H1 (cell line): ENCODE results near the gene RHEB. TPM values are rescaled to one million over a fixed set of nuclear protein-coding genes. Genes with fewer than 3 reads are reported as not detected.

Experiments
- CTCF ChIA-PET: fragments of 300-600 bp; sonication (Branson Sonifier 250); formaldehyde crosslinking; loops from one replicate; lab custom pipeline; 2021; ENCODE audit not compliant: partially characterized antibody; lab: Charles Lee
- POLR2A ChIA-PET: fragments of 300-600 bp; sonication (Branson Sonifier 250); formaldehyde crosslinking; loops from one replicate; lab custom pipeline; 2021; ENCODE audit warnings: inconsistent platforms; ENCODE audit not compliant: partially characterized antibody; lab: Charles Lee
- DNase-seq, 2 experiments: peaks; one replicate each; pipeline versions ENCODE4 v3.0.0 to v3.0.0-alpha.2; 2010 to 2022; ENCODE audit warnings: low spot score in 2 of 2, low read depth in 1 of 2, mixed read lengths in 1 of 2
- FAIRE-seq: peaks from 2 replicates; lab custom pipeline; 2011; peaks lifted over from hg19 to GRCh38; lab: Jason Lieb, UNC
- H2AFZ ChIP-seq: 2 replicates; pipeline ENCODE4 v1.8.1; 2012; ENCODE audit warnings: low read length, inconsistent platforms
- H2AK5ac ChIP-seq: 2 replicates; pipeline ENCODE4 v1.6.1; 2013; ENCODE audit warnings: low read depth, low read length
- H2BK120ac ChIP-seq: replicated peaks from 2 replicates; pipeline ENCODE3; 2013; ENCODE audit warnings: low read depth, low read length, inconsistent platforms
- H2BK12ac ChIP-seq: 2 replicates; pipeline ENCODE4 v1.6.1; 2013; ENCODE audit warnings: low read depth, low read length
- H2BK15ac ChIP-seq: 2 replicates; pipeline ENCODE4 v1.6.1; 2013; ENCODE audit warnings: low read length
- H2BK20ac ChIP-seq: 2 replicates; pipeline ENCODE4 v1.6.1; 2013; ENCODE audit warnings: low read length
- H2BK5ac ChIP-seq: 2 replicates; pipeline ENCODE4 v1.6.1; 2013; ENCODE audit warnings: low read depth, low read length
- H3K14ac ChIP-seq: 2 replicates; pipeline ENCODE4 v1.6.1; 2013; ENCODE audit warnings: inconsistent platforms; ENCODE audit not compliant: insufficient read length
- H3K18ac ChIP-seq: 2 replicates; pipeline ENCODE4 v1.6.1; 2013; ENCODE audit warnings: low read length; ENCODE audit errors: extremely low read depth
- H3K23ac ChIP-seq: 2 replicates; pipeline ENCODE4 v1.6.1; 2013; ENCODE audit warnings: inconsistent platforms; ENCODE audit not compliant: insufficient read length
- H3K23me2 ChIP-seq: 2 replicates; pipeline ENCODE4 v1.6.1; 2013; ENCODE audit warnings: low read depth, low read length
- H3K27ac ChIP-seq: 2 replicates; pipeline ENCODE4 v1.6.1; 2011; ENCODE audit warnings: low read depth, low read length, inconsistent platforms
- H3K27me3 ChIP-seq, 4 experiments: replicated peaks in 1 of 4; 1 replicate in 1 of 4; 2 replicates in 3 of 4; pipeline versions ENCODE4 v1.6.1 to v1.8.1; 2011 to 2013; ENCODE audit warnings: low read length in 3 of 4, mild to moderate bottlenecking in 3 of 4, inconsistent platforms in 2 of 4, mixed read lengths in 2 of 4, moderate library complexity in 1 of 4; ENCODE audit not compliant: control insufficient read depth in 3 of 4, insufficient read depth in 3 of 4; ENCODE audit errors: extremely low read depth in 1 of 4
- H3K36me3 ChIP-seq, 4 experiments: 2 replicates each; pipeline versions ENCODE4 v1.6.1 to v1.8.1; 2011 to 2013; ENCODE audit warnings: mild to moderate bottlenecking in 4 of 4, low read length in 3 of 4, moderate library complexity in 2 of 4, control low read depth in 1 of 4, inconsistent platforms in 1 of 4; ENCODE audit not compliant: insufficient read depth in 4 of 4, control insufficient read depth in 2 of 4
- H3K4ac ChIP-seq: replicated peaks from 2 replicates; pipeline ENCODE3; 2013; ENCODE audit warnings: low read length, low read depth, mixed read lengths, inconsistent platforms; ENCODE audit not compliant: insufficient read length
- H3K4me1 ChIP-seq, 4 experiments: replicated peaks in 1 of 4; 1 replicate in 1 of 4; 2 replicates in 3 of 4; pipeline versions ENCODE4 v1.6.1 to v1.8.1; 2011 to 2013; ENCODE audit warnings: low read length in 3 of 4, inconsistent platforms in 2 of 4, mixed read lengths in 1 of 4; ENCODE audit not compliant: insufficient read depth in 4 of 4, control insufficient read depth in 3 of 4
- H3K4me2 ChIP-seq, 2 experiments: 2 replicates each; pipeline versions ENCODE4 v1.6.1 to v1.8.1; 2011 to 2013; ENCODE audit warnings: low read depth in 2 of 2, low read length in 2 of 2, control low read depth in 1 of 2, inconsistent platforms in 1 of 2, mild to moderate bottlenecking in 1 of 2; ENCODE audit not compliant: insufficient read depth in 1 of 2
- H3K4me3 ChIP-seq, 4 experiments: fragments of 200-600, 300-600 bp in 1 of 4; sonication (generic), shearing (Covaris generic), sonication (Bioruptor Twin) in 1 of 4; 2 replicates each; pipeline versions ENCODE4 v1.5.1 to v1.8.1; 2011 to 2016; ENCODE audit warnings: low read length in 4 of 4, low read depth in 3 of 4, control low read depth in 2 of 4, inconsistent platforms in 2 of 4, mild to moderate bottlenecking in 2 of 4, mixed read lengths in 1 of 4, moderate library complexity in 1 of 4; ENCODE audit not compliant: insufficient read depth in 2 of 4; ENCODE audit errors: extremely low read depth in 1 of 4
- H3K56ac ChIP-seq: replicated peaks from 2 replicates; pipeline ENCODE3; 2013; ENCODE audit warnings: low read depth, mild to moderate bottlenecking, mixed read lengths, low read length, inconsistent platforms; ENCODE audit not compliant: insufficient read length
- H3K79me1 ChIP-seq: 2 replicates; pipeline ENCODE4 v1.6.1; 2013; ENCODE audit warnings: low read depth, low read length, control low read depth
- H3K79me2 ChIP-seq, 2 experiments: 2 replicates each; pipeline versions ENCODE4 v1.6.1 to v1.8.1; 2012 to 2013; ENCODE audit warnings: low read length in 2 of 2, mild to moderate bottlenecking in 2 of 2, inconsistent platforms in 1 of 2; ENCODE audit not compliant: insufficient read depth in 2 of 2, control insufficient read depth in 1 of 2
- H3K9ac ChIP-seq, 4 experiments: replicated peaks in 1 of 4; 1 replicate in 1 of 4; 2 replicates in 3 of 4; pipeline versions ENCODE4 v1.6.1 to v1.8.1; 2011 to 2013; ENCODE audit warnings: low read depth in 3 of 4, low read length in 3 of 4, control low read depth in 2 of 4, mild to moderate bottlenecking in 2 of 4, moderate library complexity in 2 of 4, inconsistent platforms in 1 of 4; ENCODE audit errors: extremely low read depth in 1 of 4
- H3K9me3 ChIP-seq, 2 experiments: 2 replicates each; pipeline versions ENCODE4 v1.6.1 to v1.8.1; 2012 to 2013; ENCODE audit warnings: mild to moderate bottlenecking in 2 of 2, moderate library complexity in 2 of 2, control low read depth in 1 of 2, inconsistent platforms in 1 of 2, low read depth in 1 of 2, low read length in 1 of 2, mixed read lengths in 1 of 2; ENCODE audit not compliant: insufficient read depth in 2 of 2
- H4K20me1 ChIP-seq, 2 experiments: replicated peaks in 1 of 2; 2 replicates each; pipeline versions ENCODE3 to v1.8.1; 2011 to 2013; ENCODE audit warnings: inconsistent platforms in 2 of 2, low read length in 2 of 2, mild to moderate bottlenecking in 1 of 2; ENCODE audit not compliant: insufficient read depth in 2 of 2, control insufficient read depth in 1 of 2
- H4K5ac ChIP-seq: 2 replicates; pipeline ENCODE4 v1.6.1; 2013; ENCODE audit warnings: low read length, low read depth, mixed read lengths, inconsistent platforms; ENCODE audit not compliant: insufficient read length
- H4K8ac ChIP-seq: 2 replicates; pipeline ENCODE4 v1.8.0; 2013; ENCODE audit warnings: mild to moderate bottlenecking, moderate library complexity, low read length, inconsistent platforms; ENCODE audit not compliant: insufficient read depth; ENCODE audit errors: extremely low read depth
- H4K91ac ChIP-seq: replicated peaks from 2 replicates; pipeline ENCODE3; 2013; ENCODE audit warnings: low read length, mixed read lengths, inconsistent platforms; ENCODE audit not compliant: insufficient read length
- BCL11A ChIP-seq, 2 experiments: IDR thresholded peaks; one replicate each; pipeline ENCODE4 v1.6.1; 2011; ENCODE audit warnings: low read depth in 2 of 2, low read length in 2 of 2, mild to moderate bottlenecking in 2 of 2
- CBX8 ChIP-seq: fragments of 300-800, 300-1000 bp; sonication (generic); IDR thresholded peaks from 2 replicates; pipeline ENCODE4 v1.7.1; 2016; ENCODE audit warnings: low read depth, low read length, borderline replicate concordance
- CEBPB ChIP-seq: IDR thresholded peaks from 2 replicates; pipeline ENCODE4 v1.6.1; 2012; ENCODE audit warnings: low read depth, low read length
- EP300 ChIP-seq, 2 experiments: IDR thresholded peaks; 1 replicate in 1 of 2; 2 replicates in 1 of 2; pipeline ENCODE4 v1.6.1; 2011 to 2012; ENCODE audit warnings: low read depth in 2 of 2, low read length in 2 of 2, mild to moderate bottlenecking in 2 of 2, borderline replicate concordance in 1 of 2, inconsistent platforms in 1 of 2, moderate library complexity in 1 of 2
- MAFK ChIP-seq: IDR thresholded peaks from 2 replicates; pipeline ENCODE4 v1.6.1; 2012; ENCODE audit warnings: low read depth, mild to moderate bottlenecking, improper control_type of control experiment, low read length
- SIX5 ChIP-seq: IDR thresholded peaks from 2 replicates; pipeline ENCODE4 v1.6.1; 2011; ENCODE audit warnings: mild to moderate bottlenecking, low read depth, low read length
- SUZ12 ChIP-seq: fragments of 200-600 bp; sonication (generic); IDR thresholded peaks from 2 replicates; pipeline ENCODE4 v1.6.1; 2012; ENCODE audit warnings: mild to moderate bottlenecking, inconsistent platforms, low read length, moderate library complexity, mixed read lengths
- TBP ChIP-seq: IDR thresholded peaks from 2 replicates; pipeline ENCODE4 v1.6.1; 2011; ENCODE audit warnings: low read depth, low read length, improper control_type of control experiment
- WGBS, 2 experiments: shearing (Covaris generic) in 1 of 2; methylation state at CpG; one replicate each; pipeline versions ENCODE4 v1.1.6 to v1.1.7; 2013 to 2015; ENCODE audit warnings: low lambda C conversion rate in 2 of 2, mixed read lengths in 2 of 2, inconsistent platforms in 1 of 2, low coverage in 1 of 2, missing lambda C conversion rate in 1 of 2; ENCODE audit not compliant: insufficient replicate concordance in 2 of 2, insufficient coverage in 1 of 2, insufficient read length in 1 of 2; ENCODE audit errors: extremely low coverage in 1 of 2, missing lambda C conversion rate in 1 of 2; 5-methylcytosine and 5-hydroxymethylcytosine counted together
- polyA plus RNA-seq, 7 experiments: library from polyadenylated mRNA; depleted of rRNA in 3 of 7; stranded (reverse) in 5 of 7; unstranded in 2 of 7; fragments of >200 nt in 5 of 7; fragments of 200-250 nt in 2 of 7; gene quantifications; 1 replicate in 5 of 7; 2 replicates in 1 of 7; 4 replicates in 1 of 7; pipeline versions ENCODE4 v1.2.1 to v1.2.3, GENCODE V29; 2011 to 2013; ENCODE audit warnings: missing spikeins in 2 of 7, mixed read lengths in 2 of 7
- total RNA-seq: library from RNA; stranded (reverse); fragmentation: NEBNext Ultra II Directional; extraction: Animal tissue kit (Norgen Biotek cat#: 25700); gene quantifications from 2 replicates; pipeline ENCODE4 v1.2.1, GENCODE V29; 2021

The RHEB gene
- total and polyA plus RNA-seq, 2 of the 8 experiments (the other 6 are each of a cell fraction or from before 2014, with no cell fraction given) = 60.8 to 132 TPM

- H2BK5ac ChIP-seq = no peak overlapping the region
- ChIA-PET POLR2A (interaction anchor here (0.6 to 1.9 kb wide), 5 partner anchors 9 to 207 kb away, joined by 3 to 5 read pairs (median 3); no protein-coding TSS in a partner anchor), CTCF (interaction anchor here (0.8 to 1.9 kb wide), 5 partner anchors 9 to 53 kb away, joined by 3 to 5 read pairs (median 4); no protein-coding TSS in a partner anchor)
- no peak overlapping the region for H3K27ac ChIP-seq
- H3K36me3 ChIP-seq = no peaks in the 10 kb centered on the region
- H3K4me2 ChIP-seq = no peak overlapping the region
- H4K5ac ChIP-seq = no peak overlapping the region
- H3K18ac ChIP-seq = no peak overlapping the region
- H2BK15ac ChIP-seq = no peak overlapping the region
- no peak overlapping the region for H2AK5ac ChIP-seq
- no peak overlapping the region for H3K14ac ChIP-seq
- H3K4me3 ChIP-seq = no peak overlapping the region
- H3K9me3 ChIP-seq = peaks cover 4 to 5% of the 10 kb centered on the region in 2 experiments; a peak in 2 of 4 replicates
- H4K8ac ChIP-seq = no peak overlapping the region
- no peak overlapping the region for H2BK120ac ChIP-seq
- H2BK12ac ChIP-seq = no peak overlapping the region
- H3K79me2 ChIP-seq = no peaks in the 10 kb centered on the region
- TF ChIP-seq SIX5 (no peak), SUZ12 (no peak), CEBPB (peak; percentile 80), CBX8 (no peak), TBP (no peak), BCL11A (IDR thresholded peaks at IDR 0.05; ENCODE audit: low read depth in 2 of 2, low read length in 2 of 2) (no peak), MAFK (no peak), EP300 (IDR thresholded peaks at IDR 0.05; ENCODE audit: borderline replicate concordance in 1 of 2, low read depth in 2 of 2, low read length in 2 of 2) (peak in 1 of 2 experiments; percentile 60; a peak in 1 of 3 replicates)
- TF ChIP-seq, all 59 proteins: peak for 2
- Histone ChIP-seq H2AFZ (no peak overlapping the region), H4K20me1 (no peaks in the 10 kb centered on the region), H3K4ac (no peak overlapping the region), H3K79me1 (no peaks in the 10 kb centered on the region), H3K23ac (no peak overlapping the region), H3K9ac (no peak overlapping the region), H2BK20ac (no peak overlapping the region), H3K23me2 (no peaks in the 10 kb centered on the region), H4K91ac (no peak overlapping the region), H3K27me3 (no peaks in the 10 kb centered on the region), H3K56ac (no peak overlapping the region), H3K4me1 (peaks cover 5 to 20% (median 11%) of the 10 kb centered on the region in 4 experiments)
- 86% methylated on average over 7 of the region's 7 CpGs; no CpG with 5 or more reads in 1 of the 2 experiments for WGBS, 2 experiments
- FAIRE-seq = no peak
- no peak for DNase-seq
Measured at GRCh38 chr7:151425670-151426440, 93.8 kb downstream of the RHEB start.
